T-cell (primary cell): ENCODE measurements around the gene ABCA12. TPM values are rescaled to one million over a fixed set of nuclear protein-coding genes. Genes with fewer than 3 reads are reported as not detected.

Experiments
- ATAC-seq, 4 experiments: fragments of 200-7000 bp in 3 of 4; fragments of 150-1000 bp in 1 of 4; cut with Tn5 transposase; replicated peaks in 1 of 4; 1 replicate in 3 of 4; 2 replicates in 1 of 4; pipeline ENCODE4 v1.10.0; 2021; ENCODE audit warnings: moderate library complexity in 3 of 4, mild to moderate bottlenecking in 2 of 4, moderate number of reproducible peaks in 1 of 4
- CTCF ChIA-PET, 2 donors: fragments of 300-600 bp; sonication (Branson Sonifier 250); formaldehyde crosslinking; loops; one replicate each; lab custom pipeline; 2022; ENCODE audit warnings: antibody characterized with exemption in 2 of 2; lab: Charles Lee
- POLR2A ChIA-PET, 2 donors: fragments of 300-600 bp; sonication (Branson Sonifier 250); formaldehyde crosslinking; loops; one replicate each; lab custom pipeline; 2022; ENCODE audit warnings: antibody characterized with exemption in 2 of 2; lab: Charles Lee
- DNase-seq, 35 experiments: peaks; one replicate each; pipeline versions ENCODE4 v3.0.0 to v3.0.0-alpha.2; 2013 to 2023
- H3K27ac ChIP-seq: one replicate; pipeline ENCODE4 v1.5.1; 2013; ENCODE audit warnings: low read length
- H3K27me3 ChIP-seq, 2 experiments: replicated peaks in 1 of 2; 1 replicate in 1 of 2; 2 replicates in 1 of 2; pipeline versions ENCODE4 v1.6.1 to v1.7.0; 2013; ENCODE audit warnings: low read length in 1 of 2, mixed read lengths in 1 of 2; ENCODE audit not compliant: control insufficient read depth in 2 of 2, insufficient read depth in 2 of 2; ENCODE audit errors: extremely low read depth in 1 of 2
- H3K36me3 ChIP-seq, 2 donors: 1 replicate in 1 of 2; 2 replicates in 1 of 2; pipeline versions ENCODE4 v1.6.1 to v1.7.0; 2013; ENCODE audit warnings: low read length in 1 of 2; ENCODE audit not compliant: control insufficient read depth in 2 of 2, insufficient read depth in 1 of 2; ENCODE audit errors: extremely low read depth in 1 of 2
- H3K4me1 ChIP-seq, 2 experiments: 1 replicate in 1 of 2; 2 replicates in 1 of 2; pipeline versions ENCODE4 v1.6.1 to v1.7.0; 2013; ENCODE audit warnings: low read length in 2 of 2, mixed read lengths in 1 of 2; ENCODE audit not compliant: insufficient read depth in 2 of 2, control insufficient read depth in 1 of 2; ENCODE audit errors: extremely low read depth in 1 of 2
- H3K4me3 ChIP-seq, 2 donors: 1 replicate in 1 of 2; 2 replicates in 1 of 2; pipeline versions ENCODE4 v1.5.1 to v1.7.0; 2013; ENCODE audit warnings: mild to moderate bottlenecking in 2 of 2, low read length in 1 of 2, moderate library complexity in 1 of 2; ENCODE audit not compliant: control insufficient read depth in 1 of 2; ENCODE audit errors: extremely low read depth in 1 of 2
- H3K9me3 ChIP-seq: 2 replicates; pipeline ENCODE4 v1.7.0; 2013
- H3K27ac Mint-ChIP-seq, 2 donors: one replicate each; pipeline ENCODE4 v1.8.0; 2020 to 2021; ENCODE audit warnings: mild to moderate bottlenecking in 2 of 2, mixed read lengths in 2 of 2
- H3K27me3 Mint-ChIP-seq, 2 donors: one replicate each; pipeline ENCODE4 v1.8.0; 2021 to 2022; ENCODE audit warnings: mixed read lengths in 2 of 2
- H3K36me3 Mint-ChIP-seq: one replicate; pipeline ENCODE4 v1.8.0; 2021; ENCODE audit warnings: mixed read lengths
- H3K4me1 Mint-ChIP-seq, 3 donors: one replicate each; pipeline ENCODE4 v1.8.0; 2020 to 2022; ENCODE audit warnings: mixed read lengths in 3 of 3, mild to moderate bottlenecking in 1 of 3
- H3K4me3 Mint-ChIP-seq, 3 donors: one replicate each; pipeline ENCODE4 v1.8.0; 2020 to 2022; ENCODE audit warnings: mild to moderate bottlenecking in 3 of 3, mixed read lengths in 3 of 3, moderate library complexity in 3 of 3
- H3K9me3 Mint-ChIP-seq, 3 donors: one replicate each; pipeline ENCODE4 v1.8.0; 2020 to 2022; ENCODE audit warnings: mixed read lengths in 3 of 3
- WGBS: methylation state at CpG from one replicate; pipeline ENCODE4 v1.1.5; 2013; ENCODE audit warnings: missing lambda C conversion rate; ENCODE audit not compliant: insufficient coverage; 5-methylcytosine and 5-hydroxymethylcytosine counted together
- total RNA-seq, 35 experiments: library from RNA in 6 of 35; stranded (reverse) in 6 of 35; fragments of 120-200 nt in 1 of 35; gene quantifications; one replicate each; pipeline versions ENCODE4 v1.2.1 to v1.2.4 and lab custom pipeline; 2013 to 2026

ABCA12 gene
- total RNA-seq, 5 donors from 2014 or later (not counting 1 experiment from before 2014, with no cell fraction given): not detected

- H3K4me1 Mint-ChIP-seq: no peaks in the 10 kb centered on the region
- no peaks in the 10 kb centered on the region for H3K36me3 ChIP-seq
- no peaks in the 10 kb centered on the region for H3K36me3 Mint-ChIP-seq
- no peak overlapping the region for H3K4me3 ChIP-seq
- no peaks in the 10 kb centered on the region for H3K9me3 Mint-ChIP-seq
- H3K27me3 ChIP-seq: no peaks in the 10 kb centered on the region
- H3K4me1 ChIP-seq: no peaks in the 10 kb centered on the region
- DNase-seq (no peak), ATAC-seq (no peak)
- H3K4me3 Mint-ChIP-seq: no peak overlapping the region
- H3K27ac Mint-ChIP-seq: no peak overlapping the region
- H3K9me3 ChIP-seq: no peaks in the 10 kb centered on the region
- WGBS: 100% methylated on average over 2 of the region's 4 CpGs
- ChIA-PET CTCF (no interaction called here), POLR2A (no interaction called here)
- H3K27me3 Mint-ChIP-seq: no peaks in the 10 kb centered on the region
- no peak overlapping the region for H3K27ac ChIP-seq
These were observed 204.4 kb downstream of the ABCA12 start for GRCh38 chr2:214934006-214934405.

DNA sequence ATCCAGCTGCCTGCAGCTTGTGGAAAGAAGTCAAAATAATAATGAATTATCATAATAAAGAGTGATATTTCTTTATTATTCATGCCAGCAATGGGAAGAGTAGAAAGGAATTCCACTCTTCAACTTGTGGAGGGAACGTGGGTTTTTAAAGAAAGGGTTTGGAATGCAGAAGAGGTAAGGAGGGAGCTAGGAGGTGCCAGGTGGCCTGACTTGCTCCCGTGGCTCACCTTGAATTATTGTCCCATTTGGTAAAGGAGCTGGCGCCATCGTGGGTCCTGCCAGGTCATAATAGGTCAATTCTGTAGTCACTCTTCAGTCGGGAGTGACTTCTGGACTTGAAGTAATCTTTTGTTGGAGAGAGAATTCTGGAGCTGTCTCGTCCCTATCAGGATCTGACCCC, 233.8 kb downstream of the ABCA12 start:
- POLR2A ChIA-PET: no interaction called here
- no peaks in the 10 kb centered on the region for H3K36me3 ChIP-seq
- Mint-ChIP-seq H3K36me3 (no peaks in the 10 kb centered on the region), H3K27me3 (no peaks in the 10 kb centered on the region), H3K4me1 (no peaks in the 10 kb centered on the region), H3K4me3 (no peak overlapping the region), H3K9me3 (no peaks in the 10 kb centered on the region), H3K27ac (no peak overlapping the region)
- no peak overlapping the region for H3K27ac ChIP-seq
- H3K4me3 ChIP-seq: no peak overlapping the region
- H3K4me1 ChIP-seq: no peaks in the 10 kb centered on the region
- no peaks in the 10 kb centered on the region for H3K9me3 ChIP-seq
- H3K27me3 ChIP-seq: no peaks in the 10 kb centered on the region
- ATAC-seq: no peak
- DNase-seq: no peak
- CTCF ChIA-PET: no interaction called here
- WGBS: 74% methylated on average over 5 of the region's 6 CpGs

DNA sequence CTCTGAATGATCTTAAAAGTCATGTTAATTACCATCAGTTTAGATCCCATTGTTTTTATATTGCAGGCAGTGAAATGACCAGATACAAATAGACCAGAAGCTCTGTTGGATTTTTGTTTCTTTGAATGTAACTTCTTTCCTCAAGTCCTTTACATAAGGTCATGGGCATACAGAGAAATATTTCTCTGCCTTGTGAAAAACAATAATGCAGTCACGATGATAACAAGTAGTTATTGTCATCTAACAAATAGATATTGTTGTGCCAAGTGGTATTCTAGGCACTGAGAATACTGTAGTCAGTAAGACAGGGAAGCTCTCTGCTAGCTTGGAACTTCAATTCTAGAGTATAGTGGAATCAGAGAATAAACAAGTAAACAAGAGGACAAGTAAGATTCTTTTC, 234.2 kb downstream of the ABCA12 start:
- Histone ChIP-seq H3K27ac (no peak overlapping the region), H3K36me3 (no peaks in the 10 kb centered on the region), H3K27me3 (no peaks in the 10 kb centered on the region), H3K9me3 (no peaks in the 10 kb centered on the region), H3K4me3 (no peak overlapping the region), H3K4me1 (no peaks in the 10 kb centered on the region)
- no peak for ATAC-seq
- ChIA-PET CTCF (no interaction called here), POLR2A (no interaction called here)
- no peaks in the 10 kb centered on the region for H3K4me1 Mint-ChIP-seq
- H3K27ac Mint-ChIP-seq: no peak overlapping the region
- no peaks in the 10 kb centered on the region for H3K36me3 Mint-ChIP-seq
- H3K27me3 Mint-ChIP-seq: no peaks in the 10 kb centered on the region
- no peak for DNase-seq
- no peaks in the 10 kb centered on the region for H3K9me3 Mint-ChIP-seq
- 60% methylated on average over 1 of the region's 1 CpG for WGBS
- no peak overlapping the region for H3K4me3 Mint-ChIP-seq

- H3K36me3 ChIP-seq: no peaks in the 10 kb centered on the region
- ChIA-PET CTCF (no interaction called here), POLR2A (no interaction called here)
- 97% methylated on average over 4 of the region's 5 CpGs for WGBS
- no peak for ATAC-seq
- no peak for DNase-seq
- H3K27ac Mint-ChIP-seq: no peak overlapping the region
- H3K27me3 Mint-ChIP-seq: no peaks in the 10 kb centered on the region
- no peaks in the 10 kb centered on the region for H3K27me3 ChIP-seq
- H3K4me1 Mint-ChIP-seq: no peaks in the 10 kb centered on the region
- no peaks in the 10 kb centered on the region for H3K4me1 ChIP-seq
- H3K4me3 Mint-ChIP-seq: no peak overlapping the region
- no peaks in the 10 kb centered on the region for H3K36me3 Mint-ChIP-seq
- no peak overlapping the region for H3K4me3 ChIP-seq
- H3K9me3 ChIP-seq: no peaks in the 10 kb centered on the region
- H3K9me3 Mint-ChIP-seq: no peaks in the 10 kb centered on the region
- no peak overlapping the region for H3K27ac ChIP-seq
These were observed 236.1 kb downstream of the ABCA12 start for GRCh38 chr2:214902286-214902685.

DNA sequence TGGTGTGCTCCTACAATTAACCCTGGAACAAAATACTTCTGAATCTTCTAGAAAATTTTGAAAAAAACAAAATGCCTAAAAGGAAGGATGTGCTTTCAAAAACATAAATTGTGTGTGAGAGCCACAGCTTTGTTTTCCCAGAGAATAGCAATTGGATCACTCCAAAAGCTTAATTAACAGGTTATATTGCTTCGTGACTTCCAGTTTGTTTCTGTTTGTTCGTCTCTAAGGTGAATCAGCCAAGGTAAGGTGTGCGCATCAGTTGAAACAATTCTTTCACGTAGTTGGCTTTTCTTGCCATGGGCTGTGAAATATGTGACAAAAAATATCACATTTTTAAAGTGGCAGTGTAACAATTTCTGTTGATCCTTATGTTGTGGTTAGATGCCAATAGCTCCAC, 238.7 kb downstream of the ABCA12 start:
- WGBS: no CpG with 5 or more reads among the region's 4 CpGs
- no peak overlapping the region for H3K4me3 ChIP-seq
- no peaks in the 10 kb centered on the region for H3K27me3 ChIP-seq
- H3K4me1 Mint-ChIP-seq: no peaks in the 10 kb centered on the region
- H3K4me1 ChIP-seq: no peaks in the 10 kb centered on the region
- no peak overlapping the region for H3K27ac ChIP-seq
- ChIA-PET POLR2A (no interaction called here), CTCF (no interaction called here)
- H3K36me3 ChIP-seq: no peaks in the 10 kb centered on the region
- no peaks in the 10 kb centered on the region for H3K9me3 ChIP-seq
- no peaks in the 10 kb centered on the region for H3K9me3 Mint-ChIP-seq
- H3K36me3 Mint-ChIP-seq: no peaks in the 10 kb centered on the region
- no peak for DNase-seq
- ATAC-seq: no peak
- H3K4me3 Mint-ChIP-seq: no peak overlapping the region
- no peak overlapping the region for H3K27ac Mint-ChIP-seq
- H3K27me3 Mint-ChIP-seq: peaks cover 0 to 3% of the 10 kb centered on the region in 2 donors

GRCh38 chr2:214896274-214896673, 242.2 kb downstream of the ABCA12 start:
- H3K27me3 ChIP-seq: no peaks in the 10 kb centered on the region
- no peaks in the 10 kb centered on the region for H3K9me3 ChIP-seq
- H3K27me3 Mint-ChIP-seq: peaks cover 0 to 3% of the 10 kb centered on the region in 2 donors
- no peak overlapping the region for H3K4me3 ChIP-seq
- no peaks in the 10 kb centered on the region for H3K4me1 ChIP-seq
- H3K27ac Mint-ChIP-seq: no peak overlapping the region
- ATAC-seq (no peak), DNase-seq (no peak)
- no peaks in the 10 kb centered on the region for H3K36me3 Mint-ChIP-seq
- CTCF ChIA-PET: no interaction called here
- no peaks in the 10 kb centered on the region for H3K4me1 Mint-ChIP-seq
- no peaks in the 10 kb centered on the region for H3K9me3 Mint-ChIP-seq
- H3K36me3 ChIP-seq: no peaks in the 10 kb centered on the region
- WGBS: no CpG with 5 or more reads among the region's 1 CpG
- no peak overlapping the region for H3K4me3 Mint-ChIP-seq
- H3K27ac ChIP-seq: no peak overlapping the region
- POLR2A ChIA-PET: no interaction called here

- H3K36me3 Mint-ChIP-seq: no peaks in the 10 kb centered on the region
- ChIA-PET POLR2A (no interaction called here), CTCF (no interaction called here)
- DNase-seq (no peak), ATAC-seq (no peak)
- H3K9me3 ChIP-seq: no peaks in the 10 kb centered on the region
- H3K4me1 ChIP-seq: no peaks in the 10 kb centered on the region
- H3K27me3 Mint-ChIP-seq: peaks cover 2 to 3% of the 10 kb centered on the region in 2 donors
- no peak overlapping the region for H3K4me3 ChIP-seq
- H3K27me3 ChIP-seq: no peaks in the 10 kb centered on the region
- no CpG with 5 or more reads among the region's 3 CpGs for WGBS
- H3K36me3 ChIP-seq: no peaks in the 10 kb centered on the region
- no peak overlapping the region for H3K27ac Mint-ChIP-seq
- H3K4me3 Mint-ChIP-seq: no peak overlapping the region
- H3K4me1 Mint-ChIP-seq: no peaks in the 10 kb centered on the region
- no peak overlapping the region for H3K27ac ChIP-seq
- no peaks in the 10 kb centered on the region for H3K9me3 Mint-ChIP-seq
These were observed 243.0 kb downstream of the ABCA12 start for GRCh38 chr2:214895469-214895868.
